GM12878 (cell line): ENCODE measurements around the gene RFT1.

ENCODE experiments used
- ATF2 ChIP-seq: IDR thresholded peaks from 2 replicates; pipeline ENCODE4 v1.6.1; 2012; ENCODE audit warnings: low read length, inconsistent platforms
- ATF3 ChIP-seq: IDR thresholded peaks from 2 replicates; pipeline ENCODE4 v1.6.1; 2011; ENCODE audit warnings: low read depth, mild to moderate bottlenecking, low read length, moderate library complexity, borderline replicate concordance; ENCODE audit errors: extremely low read depth
- BRCA1 ChIP-seq: IDR thresholded peaks from 2 replicates; pipeline ENCODE4 v1.6.1; 2011; ENCODE audit warnings: low read depth, low read length, improper control_type of control experiment
- CTCF ChIP-seq, 3 experiments: IDR thresholded peaks in 2 of 3; conservative IDR thresholded peaks in 1 of 3; 2 replicates each; pipeline ENCODE4 v1.5.1; 2011; ENCODE audit warnings: low read depth in 3 of 3, low read length in 3 of 3, mild to moderate bottlenecking in 3 of 3, control low read depth in 2 of 3, moderate library complexity in 2 of 3, inconsistent platforms in 1 of 3, mixed read lengths in 1 of 3; ENCODE audit not compliant: control insufficient read depth in 2 of 3, insufficient read depth in 1 of 3; ENCODE audit errors: extremely low read depth in 1 of 3
- HDAC2 ChIP-seq: fragments of 200-600 bp; sonication (generic); IDR thresholded peaks from 2 replicates; pipeline ENCODE4 v1.6.1; 2017
- MXI1 ChIP-seq: fragments of 150-350 bp; IDR thresholded peaks from 2 replicates; pipeline ENCODE4 v1.6.1; 2011; ENCODE audit warnings: low read depth, mild to moderate bottlenecking, inconsistent platforms, low read length, improper control_type of control experiment
- NFXL1 ChIP-seq: fragments of 450-650 bp; IDR thresholded peaks from 2 replicates; pipeline ENCODE4 v1.6.1; 2017; ENCODE audit warnings: antibody characterized with exemption, mild to moderate bottlenecking, borderline replicate concordance
- PAX8 ChIP-seq: fragments of 450-650 bp; IDR thresholded peaks from 2 replicates; pipeline ENCODE4 v1.6.1; 2017; ENCODE audit warnings: mild to moderate bottlenecking, moderate library complexity
- PBX3 ChIP-seq: IDR thresholded peaks from 2 replicates; pipeline ENCODE4 v1.6.1; 2011; ENCODE audit warnings: mild to moderate bottlenecking, low read depth, low read length, moderate library complexity; ENCODE audit not compliant: insufficient replicate concordance
- POLR2AphosphoS5 ChIP-seq: IDR thresholded peaks from 2 replicates; pipeline ENCODE4 v1.6.1; 2011; ENCODE audit warnings: mild to moderate bottlenecking, low read length, inconsistent platforms
- RFX5 ChIP-seq: IDR thresholded peaks from 2 replicates; pipeline ENCODE4 v1.6.1; 2011; ENCODE audit warnings: low read depth, low read length, improper control_type of control experiment
- SPI1 ChIP-seq: IDR thresholded peaks from 2 replicates; pipeline ENCODE4 v1.6.1; 2011; ENCODE audit warnings: low read depth, mild to moderate bottlenecking, low read length, moderate library complexity, borderline replicate concordance; ENCODE audit not compliant: insufficient read depth
- ZSCAN29 ChIP-seq: fragments of 450-650 bp; IDR thresholded peaks from 2 replicates; pipeline ENCODE4 v1.6.1; 2017; ENCODE audit warnings: mild to moderate bottlenecking, moderate library complexity

- no peak for TF ChIP-seq SPI1
- no peak for TF ChIP-seq ATF2
- TF ChIP-seq POLR2AphosphoS5: no peak
- no peak for TF ChIP-seq PBX3
- TF ChIP-seq ATF3: no peak
- no peak for TF ChIP-seq CTCF (IDR thresholded peaks at IDR 0.05 in 2 of 3, conservative IDR thresholded peaks at IDR 0.05 in 1 of 3; ENCODE audit: control insufficient read depth in 2 of 3, extremely low read depth in 1 of 3, insufficient read depth in 1 of 3, low read depth in 3 of 3, low read length in 3 of 3)
- no peak for TF ChIP-seq HDAC2
- TF ChIP-seq BRCA1: no peak
- TF ChIP-seq MXI1: no peak
- no peak for TF ChIP-seq NFXL1
- TF ChIP-seq RFX5: no peak
- no peak for TF ChIP-seq PAX8
- no peak for TF ChIP-seq ZSCAN29
Observed at GRCh38 chr3:53103397-53104296, 26.6 kb downstream of the RFT1 start.
